Eye (tissue), 1 donor: ENCODE results near the gene RLF.

Experiments used
- DNase-seq: peaks from one replicate; pipeline ENCODE4 v3.0.0-alpha.2; 2015

RLF gene

DNA sequence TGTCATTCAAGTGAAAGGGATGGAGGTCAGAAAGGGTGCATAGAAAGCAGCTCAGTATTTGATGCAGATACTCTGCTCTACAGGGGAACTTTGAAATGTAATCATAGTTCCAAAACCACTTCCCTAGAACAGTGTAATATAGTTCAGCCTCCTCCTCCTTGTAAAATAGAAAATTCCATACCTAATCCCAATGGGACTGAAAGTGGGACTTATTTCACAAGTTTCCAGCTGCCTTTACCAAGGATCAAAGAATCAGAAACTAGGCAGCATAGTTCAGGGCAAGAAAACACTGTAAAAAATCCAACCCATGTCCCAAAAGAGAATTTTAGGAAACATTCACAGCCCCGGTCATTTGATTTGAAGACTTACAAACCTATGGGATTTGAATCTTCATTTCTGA is 78.4 kb downstream of the RLF start:
- DNase-seq, result no peak

GRCh38 chr1:40240390-40240789 is 79.2 kb downstream of the RLF start:
- DNase-seq, result no peak

DNA sequence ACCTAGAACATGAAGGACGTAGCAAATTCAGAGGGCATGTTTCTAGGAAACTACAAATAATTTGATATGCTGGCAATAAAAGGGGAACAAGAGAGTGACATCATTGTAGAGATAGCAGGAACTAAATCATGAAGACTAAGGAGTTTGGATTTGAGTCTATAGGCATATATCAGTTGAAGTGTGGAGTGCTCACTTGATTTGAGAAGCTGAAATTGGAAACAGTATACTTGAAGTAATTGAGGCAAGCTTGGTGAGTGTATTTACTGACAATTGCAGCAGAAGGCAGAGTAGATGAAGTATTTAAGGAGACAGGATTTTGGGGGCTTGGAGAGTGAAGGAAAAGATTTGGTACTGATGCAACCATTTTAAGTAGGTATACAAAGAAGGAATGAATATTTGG is 80.2 kb downstream of the RLF start:
- no peak for DNase-seq

GRCh38 chr1:40243351-40243750 is 82.2 kb downstream of the RLF start:
- DNase-seq, result no peak

GRCh38 chr1:40244138-40244744 is 83.1 kb downstream of the RLF start:
- no peak for DNase-seq

DNA sequence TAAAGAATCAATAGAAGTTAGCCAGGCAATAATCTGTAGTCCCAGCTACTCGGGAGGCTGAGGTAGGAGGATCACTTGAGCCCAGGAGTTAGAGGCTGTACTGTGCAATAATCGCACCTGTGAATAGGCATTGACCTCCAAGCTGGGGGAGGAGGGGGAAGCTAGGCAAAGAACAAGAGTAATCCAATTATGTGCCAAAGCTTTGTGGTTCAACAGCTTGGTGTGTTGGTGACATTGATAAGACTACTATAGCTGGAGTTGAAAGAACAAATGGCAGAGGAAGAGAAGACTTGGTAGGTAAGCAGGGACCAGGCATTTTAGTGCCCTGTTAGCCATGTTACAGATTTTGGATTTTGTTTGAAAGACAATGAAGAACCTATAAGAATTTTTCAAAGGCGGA is 84.5 kb downstream of the RLF start:
- DNase-seq, result no peak

DNA sequence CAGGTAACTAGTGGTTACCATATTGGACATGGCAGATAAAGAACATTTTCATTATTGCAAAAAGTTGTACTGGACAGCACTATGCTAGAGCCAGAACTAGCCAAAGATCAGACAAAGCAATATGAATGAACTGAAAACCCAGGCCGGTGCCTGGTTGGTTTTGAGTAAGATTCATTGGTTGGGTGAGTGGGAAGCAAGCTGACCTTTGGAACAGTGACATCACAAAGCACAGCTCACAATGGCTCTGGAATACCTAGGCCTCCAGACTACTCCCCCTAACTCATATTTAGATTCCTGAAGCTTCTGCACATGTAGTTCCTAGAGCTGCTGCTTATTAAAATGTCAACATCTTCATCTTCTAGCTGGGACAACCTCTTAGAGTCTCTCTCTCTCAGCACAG is 86.5 kb downstream of the RLF start, which contains the start of gene TMCO2:
TMCO2 (plus strand) TSS at position 283 of the 400 bp plus-strand sequence; CDS start at position 340, 57 bp downstream.
- DNase-seq, result no peak

DNA sequence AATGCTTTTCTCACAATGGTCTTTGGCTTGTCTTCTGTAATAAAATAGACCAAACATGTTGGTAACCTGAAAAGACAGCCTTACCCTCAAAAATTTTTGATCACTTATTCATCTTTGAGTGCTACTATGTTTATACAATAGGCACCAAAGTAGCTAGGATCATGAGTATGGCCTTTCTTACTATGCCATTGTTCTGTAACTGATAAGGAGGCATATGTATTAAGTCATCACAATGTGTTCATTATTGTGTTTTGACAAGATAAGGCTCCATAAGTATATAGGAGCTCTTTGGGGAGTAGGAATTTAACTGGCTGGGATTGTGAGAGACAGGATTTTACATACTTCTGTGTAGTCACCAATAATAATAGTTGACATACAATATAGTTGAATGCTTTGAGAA is 87.2 kb downstream of the RLF start:
- no peak for DNase-seq

DNA sequence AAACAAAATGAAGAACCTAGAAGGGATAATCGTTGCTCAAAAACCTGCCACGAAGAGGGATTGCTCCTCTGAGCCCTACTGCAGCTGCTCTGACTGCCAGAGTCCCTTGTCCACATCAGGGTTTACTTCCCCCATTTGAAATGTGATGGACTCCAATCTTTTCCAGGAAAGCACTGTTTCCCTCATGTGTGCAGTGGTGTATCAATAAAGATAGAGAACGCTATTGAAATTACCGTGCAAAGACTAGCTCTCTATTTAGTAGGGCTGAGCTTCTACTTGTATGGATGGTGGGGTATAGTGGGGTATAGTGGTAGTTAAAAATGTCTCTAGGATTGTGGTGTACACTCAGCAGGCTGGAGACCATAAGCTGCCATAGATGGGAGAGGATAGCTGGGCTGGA is 90.3 kb downstream of the RLF start:
- DNase-seq, result no peak

DNA sequence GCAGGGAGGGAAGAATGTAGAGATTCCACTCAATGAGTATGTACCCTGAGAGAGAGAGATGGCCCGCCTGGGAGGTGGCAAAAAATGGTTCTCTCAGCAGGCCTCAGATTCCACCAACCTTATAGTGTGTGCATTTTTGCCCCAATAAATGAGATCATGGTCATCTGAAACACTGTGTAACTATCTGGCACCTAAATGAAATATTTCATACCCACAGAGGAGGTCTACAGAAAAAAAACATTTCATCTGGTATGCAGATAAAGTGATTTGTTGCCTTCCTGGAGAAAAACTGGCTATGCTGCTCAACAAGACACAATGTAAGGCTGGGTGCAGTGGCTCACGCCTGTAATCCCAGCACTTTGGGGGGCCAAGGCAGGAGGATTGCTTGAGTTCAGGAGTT is 91.4 kb downstream of the RLF start:
- no peak for DNase-seq

DNA sequence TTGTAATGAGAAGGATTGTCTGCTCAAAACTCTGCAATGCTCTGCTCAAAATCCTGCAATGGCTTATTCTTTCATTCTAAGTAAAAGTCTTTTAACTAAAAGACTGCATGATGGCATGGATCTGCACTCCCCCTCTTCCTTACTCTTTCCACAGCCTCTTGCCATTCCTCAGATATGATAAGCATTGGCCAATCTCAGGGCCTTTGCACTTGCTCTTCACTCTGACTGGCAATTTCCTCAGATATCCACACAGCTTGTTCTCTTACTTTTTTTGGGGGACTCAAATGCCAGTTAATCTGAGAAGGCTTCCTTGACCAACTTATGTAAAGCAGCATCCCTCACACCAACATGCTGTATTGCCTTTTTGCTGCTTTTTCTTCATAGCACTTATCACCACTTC is 94.0 kb downstream of the RLF start:
- no peak for DNase-seq

DNA sequence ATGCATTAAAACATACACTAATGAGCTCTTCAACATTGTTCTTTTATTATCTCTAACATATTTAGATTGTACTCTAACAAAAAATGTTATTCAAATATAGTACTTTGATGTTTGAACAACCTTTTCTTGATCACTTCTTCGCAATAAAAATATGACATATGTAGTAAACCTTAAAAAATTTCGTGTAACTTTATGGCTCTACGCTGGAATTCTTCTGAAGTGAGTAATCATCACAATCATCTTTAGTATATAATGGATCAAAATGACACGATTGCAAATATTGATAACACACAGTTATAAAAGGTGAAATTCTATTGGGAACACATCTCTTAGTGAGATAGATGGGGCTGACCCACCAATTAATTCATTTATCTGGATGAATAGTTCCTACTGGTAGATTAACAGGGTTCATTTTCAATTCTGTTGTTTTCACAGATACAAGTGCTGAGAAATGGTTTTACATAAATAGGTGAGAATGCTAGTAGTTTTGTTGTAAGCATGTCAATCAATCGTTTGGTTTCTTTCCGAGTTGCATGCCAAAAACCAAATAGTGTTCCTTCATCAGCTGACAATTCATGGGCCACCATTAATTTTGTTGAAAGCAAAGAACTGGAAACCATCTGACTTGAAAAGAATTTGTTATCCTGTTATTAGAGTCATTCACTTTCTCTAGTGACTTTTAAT is 95.4 kb downstream of the RLF start:
- peak; percentile 8 for DNase-seq

- no peak for DNase-seq
These were observed 96.1 kb downstream of the RLF start for GRCh38 chr1:40257313-40257687.

GRCh38 chr1:40257688-40258444 is 96.7 kb downstream of the RLF start, which contains the start of gene ZMPSTE24:
TSS of gene ZMPSTE24 (plus strand) at chr1:40258236. CDS start at chr1:40258272, 36 bp downstream.
- DNase-seq, result peak; percentile 99

- DNase-seq, result no peak
These were observed 97.2 kb downstream of the RLF start for GRCh38 chr1:40258445-40258769.

- no peak for DNase-seq
These were observed 103.2 kb downstream of the RLF start for GRCh38 chr1:40264354-40264781.

DNA sequence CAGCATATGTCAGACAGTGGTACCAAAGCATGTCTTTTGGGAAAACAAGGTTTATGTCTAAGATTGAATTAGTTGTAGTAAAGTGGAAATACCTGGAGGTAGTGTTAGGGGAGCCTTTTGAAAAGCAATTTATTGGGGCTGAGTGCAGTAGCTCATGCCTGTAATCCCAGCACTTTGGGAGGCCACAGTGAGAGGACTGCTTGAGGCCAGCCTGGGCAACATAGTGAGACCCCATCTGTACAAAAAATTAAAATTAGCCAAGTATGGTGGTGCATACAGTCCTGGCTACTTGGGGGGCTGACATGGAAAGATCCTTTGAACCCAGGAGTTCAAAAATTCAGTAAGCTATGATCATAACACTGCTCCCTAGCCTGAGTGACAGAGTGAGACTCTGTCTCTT is 104.1 kb downstream of the RLF start:
- no peak for DNase-seq

DNA sequence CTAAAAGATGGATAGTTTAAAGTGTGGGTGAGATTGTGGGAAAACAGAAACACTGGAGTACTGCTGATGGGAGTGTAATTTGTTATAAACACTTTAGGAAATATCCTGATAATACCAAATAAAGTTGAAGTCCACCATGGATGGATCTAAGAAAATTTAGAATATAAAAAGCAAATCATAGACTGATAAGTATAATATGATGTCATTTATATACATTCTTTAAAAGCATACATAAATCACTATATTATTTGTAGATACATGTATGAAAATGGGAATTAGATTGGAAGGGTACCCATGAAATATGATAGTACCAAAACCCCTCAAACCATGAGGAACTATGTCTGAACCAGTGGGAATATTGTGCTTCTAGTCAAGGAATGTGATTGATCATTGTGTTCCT is 104.7 kb downstream of the RLF start:
- no peak for DNase-seq

- DNase-seq, result no peak
These were observed 105.8 kb downstream of the RLF start for GRCh38 chr1:40266786-40267535.

GRCh38 chr1:40267767-40268187 is 106.6 kb downstream of the RLF start:
- peak; percentile 47 for DNase-seq

DNA sequence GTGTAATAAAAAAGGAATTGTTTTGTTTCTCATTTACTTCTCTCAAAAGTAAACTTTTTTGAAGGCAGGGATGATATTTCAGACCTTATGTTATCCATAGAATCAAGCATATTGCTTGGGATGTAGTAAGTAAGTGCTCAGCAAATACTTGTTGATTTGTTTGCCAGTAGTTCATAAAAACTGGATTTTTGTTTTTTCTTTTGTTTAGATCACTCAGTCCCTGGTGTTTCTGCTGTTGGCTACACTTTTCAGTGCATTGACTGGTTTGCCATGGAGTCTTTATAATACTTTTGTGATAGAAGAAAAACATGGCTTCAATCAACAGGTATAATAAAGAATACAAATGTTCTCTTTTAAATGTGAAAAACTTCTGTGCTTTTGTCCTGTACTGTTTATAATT is 107.0 kb downstream of the RLF start:
- DNase-seq, result no peak

DNA sequence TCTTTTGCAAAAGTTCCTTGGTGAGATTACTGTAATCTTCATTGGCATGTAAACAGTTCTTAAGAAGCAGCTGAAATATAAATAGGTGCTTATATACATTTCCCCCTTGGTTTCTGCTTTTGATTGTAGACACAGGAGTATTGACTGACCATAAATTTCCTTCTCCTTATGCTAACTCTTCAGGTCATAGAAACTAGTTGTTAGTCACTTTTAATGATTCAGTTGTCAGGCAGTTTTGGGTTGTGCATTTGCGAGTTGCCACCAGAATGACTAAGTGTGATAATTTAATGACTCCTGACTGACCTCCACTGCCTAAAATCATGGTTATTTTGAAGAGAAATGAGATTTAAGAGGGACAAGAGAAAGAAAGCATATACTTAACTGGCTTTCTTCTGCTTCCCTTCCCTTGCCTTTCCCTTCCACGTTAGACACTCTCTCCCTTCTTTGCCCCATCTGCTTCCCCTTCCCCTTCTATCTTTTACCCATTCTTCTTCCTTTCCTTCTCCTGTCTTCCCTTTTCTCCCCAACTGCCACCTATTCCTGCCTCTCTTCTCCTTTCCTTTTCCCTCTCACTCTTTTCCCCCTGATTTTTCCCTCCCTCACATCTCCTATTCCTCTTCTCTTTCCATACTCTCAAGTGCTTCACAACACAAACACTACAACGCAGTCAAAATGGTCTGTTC is 109.1 kb downstream of the RLF start:
- no peak for DNase-seq
